SK-N-SH (cell line): ENCODE results near the gene NTPCR. TPM values are rescaled to one million over a fixed set of nuclear protein-coding genes. Genes with fewer than 3 reads are reported as not detected.

Experiments
- CTCF ChIA-PET: fragments of 300-600, 350-600 bp; formaldehyde crosslinking; extraction: SDS; loops from one replicate; lab custom pipeline; 2021; lab: Yijun Ruan, JAX
- POLR2A ChIA-PET: fragments of 350-600 bp; sonication (Branson Sonifier 250); formaldehyde crosslinking; extraction: SDS; loops from one replicate; lab custom pipeline; 2020; ENCODE audit warnings: antibody characterized with exemption, inconsistent platforms; lab: Yijun Ruan, JAX
- DNase-seq: peaks from one replicate; pipeline ENCODE4 v3.0.0; 2012
- H2AFZ ChIP-seq: fragments of 200-600 bp; sonication (generic); 2 replicates; pipeline ENCODE4 v1.8.1; 2016; ENCODE audit warnings: antibody characterized with exemption, mild to moderate bottlenecking, low read depth
- H3F3A ChIP-seq: fragments of 200-600 bp; sonication (generic); replicated peaks from 2 replicates; pipeline ENCODE3; 2016; ENCODE audit warnings: antibody characterized with exemption, mild to moderate bottlenecking; ENCODE audit not compliant: insufficient read depth
- H3K27ac ChIP-seq, 2 experiments: fragments of 200-500 bp in 1 of 2; fragments of 200-600 bp in 1 of 2; sonication (Bioruptor generic) in 1 of 2; sonication (generic), shearing (Covaris generic) in 1 of 2; 2 replicates each; pipeline versions ENCODE4 v1.5.1 to v1.6.1; 2014 to 2016; ENCODE audit warnings: low read depth in 2 of 2, inconsistent platforms in 1 of 2, low read length in 1 of 2, mild to moderate bottlenecking in 1 of 2, mixed read lengths in 1 of 2
- H3K27me3 ChIP-seq: fragments of 200-600 bp; sonication (generic), shearing (Covaris generic); 2 replicates; pipeline ENCODE4 v1.6.1; 2016; ENCODE audit warnings: mixed run types; ENCODE audit not compliant: insufficient read depth
- H3K36me3 ChIP-seq, 2 experiments: fragments of 200-500 bp in 1 of 2; fragments of 200-600 bp in 1 of 2; sonication (Bioruptor generic) in 1 of 2; sonication (generic) in 1 of 2; replicated peaks in 1 of 2; 2 replicates each; pipeline versions ENCODE3 to v1.5.1; 2014 to 2016; ENCODE audit warnings: low read length in 1 of 2, mild to moderate bottlenecking in 1 of 2; ENCODE audit not compliant: insufficient read depth in 2 of 2, control insufficient read depth in 1 of 2
- H3K4me1 ChIP-seq, 2 experiments: fragments of 200-500 bp in 1 of 2; fragments of 200-600 bp in 1 of 2; sonication (Bioruptor generic) in 1 of 2; sonication (generic), shearing (Covaris generic) in 1 of 2; 2 replicates each; pipeline versions ENCODE4 v1.5.1 to v1.6.1; 2014 to 2016; ENCODE audit warnings: low read depth in 1 of 2, low read length in 1 of 2, mixed run types in 1 of 2; ENCODE audit not compliant: insufficient read depth in 2 of 2, control insufficient read depth in 1 of 2
- H3K4me2 ChIP-seq: fragments of 200-600 bp; sonication (generic), shearing (Covaris generic); 2 replicates; pipeline ENCODE4 v1.6.1; 2017; ENCODE audit warnings: mixed run types
- H3K4me3 ChIP-seq, 2 experiments: fragments of 200-500 bp in 1 of 2; fragments of 200-600 bp in 1 of 2; sonication (Bioruptor generic) in 1 of 2; sonication (generic), shearing (Covaris generic) in 1 of 2; 2 replicates each; pipeline versions ENCODE4 v1.5.1 to v1.8.1; 2014 to 2016; ENCODE audit warnings: low read depth in 2 of 2, inconsistent platforms in 1 of 2, low read length in 1 of 2, mild to moderate bottlenecking in 1 of 2, mixed read lengths in 1 of 2, moderate library complexity in 1 of 2
- H3K79me2 ChIP-seq: fragments of 200-600 bp; sonication (generic); 2 replicates; pipeline ENCODE4 v1.8.1; 2017; ENCODE audit warnings: mild to moderate bottlenecking; ENCODE audit not compliant: insufficient read depth
- H3K9ac ChIP-seq: fragments of 200-600 bp; sonication (generic); 2 replicates; pipeline ENCODE4 v1.6.1; 2017; ENCODE audit warnings: mixed run types
- H3K9me2 ChIP-seq: fragments of 200-600 bp; sonication (generic); 2 replicates; pipeline ENCODE4 v1.6.1; 2017; ENCODE audit warnings: mixed run types
- H3K9me3 ChIP-seq: fragments of 200-600 bp; sonication (generic); 2 replicates; pipeline ENCODE4 v1.6.1; 2017; ENCODE audit warnings: mixed run types, mild to moderate bottlenecking, moderate library complexity
- H4K20me1 ChIP-seq: fragments of 200-600 bp; sonication (generic); 2 replicates; pipeline ENCODE4 v1.6.1; 2017; ENCODE audit warnings: mild to moderate bottlenecking, mixed run types; ENCODE audit not compliant: insufficient read depth
- EP300 ChIP-seq, 2 experiments: IDR thresholded peaks; 2 replicates each; pipeline versions ENCODE4 v1.4.0 to v1.6.1; 2012; ENCODE audit warnings: borderline replicate concordance in 1 of 2, low read depth in 1 of 2, low read length in 1 of 2
- EZH2phosphoT487 ChIP-seq: fragments of 200-600 bp; sonication (generic); IDR thresholded peaks from 2 replicates; pipeline ENCODE4 v1.6.1; 2017; ENCODE audit warnings: low read depth, mixed run types, mild to moderate bottlenecking, antibody characterized with exemption, moderate library complexity, borderline replicate concordance
- GABPA ChIP-seq: IDR thresholded peaks from 2 replicates; pipeline ENCODE4 v1.4.0; 2012; ENCODE audit warnings: low read depth, mild to moderate bottlenecking
- JUND ChIP-seq: IDR thresholded peaks from 2 replicates; pipeline ENCODE4 v1.4.0; 2012
- MXI1 ChIP-seq: IDR thresholded peaks from 2 replicates; pipeline ENCODE4 v1.6.1; 2012; ENCODE audit warnings: mild to moderate bottlenecking, low read depth, low read length, improper control_type of control experiment
- NFIC ChIP-seq: IDR thresholded peaks from 2 replicates; pipeline ENCODE4 v1.4.0; 2012; ENCODE audit warnings: borderline replicate concordance
- NRF1 ChIP-seq: IDR thresholded peaks from 2 replicates; pipeline ENCODE4 v1.6.1; 2012; ENCODE audit warnings: low read depth, mild to moderate bottlenecking, low read length
- RAD21 ChIP-seq: IDR thresholded peaks from 2 replicates; pipeline ENCODE4 v1.6.1; 2012; ENCODE audit warnings: mild to moderate bottlenecking, low read length
- REST ChIP-seq: IDR thresholded peaks from 2 replicates; pipeline ENCODE4 v1.6.1; 2012; ENCODE audit warnings: mild to moderate bottlenecking, low read depth, low read length, moderate library complexity
- TEAD4 ChIP-seq: IDR thresholded peaks from 2 replicates; pipeline ENCODE4 v1.4.0; 2012; ENCODE audit warnings: mild to moderate bottlenecking, borderline replicate concordance; ENCODE audit not compliant: insufficient read depth
- USF1 ChIP-seq: IDR thresholded peaks from 2 replicates; pipeline ENCODE4 v1.4.0; 2012; ENCODE audit warnings: low read depth, borderline replicate concordance
- WGBS: methylation state at CpG from one replicate; pipeline ENCODE4 v1.1.6; 2017; ENCODE audit warnings: low lambda C conversion rate; 5-methylcytosine and 5-hydroxymethylcytosine counted together
- polyA plus RNA-seq, 3 experiments: library from polyadenylated mRNA; depleted of rRNA; stranded (reverse); fragments of >200 nt; gene quantifications; 2 replicates each; pipeline ENCODE4 v1.2.3, GENCODE V29; 2012
- TF ChIP-seq, protein P1 (sequence below): IDR thresholded peaks from 2 replicates; pipeline ENCODE4 v1.4.0; 2012; ENCODE audit warnings: low read depth, borderline replicate concordance
- TF ChIP-seq, protein P2 (sequence below): fragments of 200-600 bp; sonication (generic); IDR thresholded peaks from 2 replicates; pipeline ENCODE4 v1.6.1; 2017; ENCODE audit warnings: antibody characterized with exemption, mild to moderate bottlenecking, moderate library complexity

NTPCR gene
- polyA plus RNA-seq, 1 of the 3 experiments (the other 2 are of a cell fraction), result 20.8 TPM

DNA sequence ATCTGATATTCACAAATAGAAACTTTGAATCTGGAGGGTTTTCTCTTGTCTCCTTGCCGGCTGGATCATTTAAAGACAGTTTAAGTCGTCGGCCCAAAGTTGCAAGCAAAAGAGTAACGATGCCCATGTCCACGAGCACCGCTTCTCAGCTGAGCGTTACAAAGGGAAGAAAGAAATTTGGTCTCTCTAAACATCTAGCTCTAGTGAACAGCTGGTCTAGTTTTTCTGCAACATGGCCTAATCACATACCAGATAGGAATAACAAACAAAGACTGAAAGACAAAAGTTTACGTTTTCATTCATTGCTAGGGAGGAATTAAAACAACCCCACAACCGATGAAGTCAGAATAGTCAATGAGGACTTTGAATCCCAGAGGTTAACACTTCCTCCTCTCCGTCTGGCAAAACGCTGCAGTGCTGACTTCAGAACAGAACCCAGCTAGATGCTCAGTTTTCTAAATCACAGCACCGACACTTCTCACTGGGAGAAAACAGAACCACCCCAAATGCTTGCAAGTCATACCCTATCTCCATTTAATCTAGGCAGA lies 69.4 kb downstream of the NTPCR start:
- no peak overlapping the region for H3K4me2 ChIP-seq
- H3K79me2 ChIP-seq, result no peaks in the 10 kb centered on the region
- ChIA-PET POLR2A (no interaction called here), CTCF (no interaction called here)
- H3K4me3 ChIP-seq, result no peak overlapping the region
- no peak overlapping the region for H3K27ac ChIP-seq
- no peaks in the 10 kb centered on the region for H3K27me3 ChIP-seq
- DNase-seq, result no peak
- no peaks in the 10 kb centered on the region for H3K9me3 ChIP-seq
- 94% methylated on average over 12 of the region's 12 CpGs for WGBS
- H2AFZ ChIP-seq, result no peak overlapping the region
- TF ChIP-seq NRF1 (no peak), EZH2phosphoT487 (no peak), NFIC (no peak), TEAD4 (no peak), USF1 (no peak), JUND (no peak), RAD21 (no peak), MXI1 (no peak), GABPA (no peak), REST (no peak), EP300 (IDR thresholded peaks at IDR 0.05; ENCODE audit: borderline replicate concordance in 1 of 2, low read depth in 1 of 2, low read length in 1 of 2) (no peak)
- TF ChIP-seq, protein P1, sequence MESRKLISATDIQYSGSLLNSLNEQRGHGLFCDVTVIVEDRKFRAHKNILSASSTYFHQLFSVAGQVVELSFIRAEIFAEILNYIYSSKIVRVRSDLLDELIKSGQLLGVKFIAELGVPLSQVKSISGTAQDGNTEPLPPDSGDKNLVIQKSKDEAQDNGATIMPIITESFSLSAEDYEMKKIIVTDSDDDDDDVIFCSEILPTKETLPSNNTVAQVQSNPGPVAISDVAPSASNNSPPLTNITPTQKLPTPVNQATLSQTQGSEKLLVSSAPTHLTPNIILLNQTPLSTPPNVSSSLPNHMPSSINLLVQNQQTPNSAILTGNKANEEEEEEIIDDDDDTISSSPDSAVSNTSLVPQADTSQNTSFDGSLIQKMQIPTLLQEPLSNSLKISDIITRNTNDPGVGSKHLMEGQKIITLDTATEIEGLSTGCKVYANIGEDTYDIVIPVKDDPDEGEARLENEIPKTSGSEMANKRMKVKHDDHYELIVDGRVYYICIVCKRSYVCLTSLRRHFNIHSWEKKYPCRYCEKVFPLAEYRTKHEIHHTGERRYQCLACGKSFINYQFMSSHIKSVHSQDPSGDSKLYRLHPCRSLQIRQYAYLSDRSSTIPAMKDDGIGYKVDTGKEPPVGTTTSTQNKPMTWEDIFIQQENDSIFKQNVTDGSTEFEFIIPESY, result no peak
- TF ChIP-seq, protein P2, sequence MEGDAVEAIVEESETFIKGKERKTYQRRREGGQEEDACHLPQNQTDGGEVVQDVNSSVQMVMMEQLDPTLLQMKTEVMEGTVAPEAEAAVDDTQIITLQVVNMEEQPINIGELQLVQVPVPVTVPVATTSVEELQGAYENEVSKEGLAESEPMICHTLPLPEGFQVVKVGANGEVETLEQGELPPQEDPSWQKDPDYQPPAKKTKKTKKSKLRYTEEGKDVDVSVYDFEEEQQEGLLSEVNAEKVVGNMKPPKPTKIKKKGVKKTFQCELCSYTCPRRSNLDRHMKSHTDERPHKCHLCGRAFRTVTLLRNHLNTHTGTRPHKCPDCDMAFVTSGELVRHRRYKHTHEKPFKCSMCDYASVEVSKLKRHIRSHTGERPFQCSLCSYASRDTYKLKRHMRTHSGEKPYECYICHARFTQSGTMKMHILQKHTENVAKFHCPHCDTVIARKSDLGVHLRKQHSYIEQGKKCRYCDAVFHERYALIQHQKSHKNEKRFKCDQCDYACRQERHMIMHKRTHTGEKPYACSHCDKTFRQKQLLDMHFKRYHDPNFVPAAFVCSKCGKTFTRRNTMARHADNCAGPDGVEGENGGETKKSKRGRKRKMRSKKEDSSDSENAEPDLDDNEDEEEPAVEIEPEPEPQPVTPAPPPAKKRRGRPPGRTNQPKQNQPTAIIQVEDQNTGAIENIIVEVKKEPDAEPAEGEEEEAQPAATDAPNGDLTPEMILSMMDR, result no peak
- no peaks in the 10 kb centered on the region for H4K20me1 ChIP-seq
- H3K4me1 ChIP-seq, result peaks cover 0 to 3% of the 10 kb centered on the region in 2 experiments; a peak in 1 of 4 replicates
- no peak overlapping the region for H3K9ac ChIP-seq
- peaks cover 0 to 3% of the 10 kb centered on the region in 2 experiments for H3K36me3 ChIP-seq
- H3K9me2 ChIP-seq, result no peaks in the 10 kb centered on the region
- no peaks in the 10 kb centered on the region for H3F3A ChIP-seq
